NCI-H526 treated with DMSO at 0.1 percent for 48 hours (cell line): ENCODE results near the gene CACNB1.
"Not testable (repeated sequence)": the region's sequence is repeated elsewhere in the genome, so short reads cannot be mapped to it uniquely, and the experiment has no call there.

Experiments
- DNase-seq: peaks from one replicate; lab custom pipeline; 2025; lab: John Stamatoyannopoulos, UW

CACNB1 gene

GRCh38 chr17:39151150-39151942, 46.1 kb downstream of the CACNB1 start, which contains the start of gene PLXDC1:
PLXDC1 (minus strand) TSS chr17:39151637; CDS start chr17:39151437, 200 bp downstream.
- no peak for DNase-seq

- DNase-seq: no peak
Measured at GRCh38 chr17:39150795-39151149, 46.7 kb downstream of the CACNB1 start.

GRCh38 chr17:39150104-39150634, 47.3 kb downstream of the CACNB1 start:
- no peak for DNase-seq

GRCh38 chr17:39147221-39148185, 50.0 kb downstream of the CACNB1 start:
- DNase-seq: no peak

- DNase-seq: no peak
Measured at GRCh38 chr17:39146273-39146672, 51.2 kb downstream of the CACNB1 start.

- no peak for DNase-seq
Measured at GRCh38 chr17:39145143-39145542, 52.3 kb downstream of the CACNB1 start.

- no peak for DNase-seq
Measured at GRCh38 chr17:39144416-39144840, 53.0 kb downstream of the CACNB1 start.

- no peak for DNase-seq
Measured at GRCh38 chr17:39143552-39144093, 53.8 kb downstream of the CACNB1 start.

GRCh38 chr17:39141915-39142664, 55.4 kb downstream of the CACNB1 start:
- DNase-seq: no peak

GRCh38 chr17:39141294-39141693, 56.2 kb downstream of the CACNB1 start:
- no peak for DNase-seq

- DNase-seq: no peak
Measured at GRCh38 chr17:39139561-39139960, 57.9 kb downstream of the CACNB1 start.

GRCh38 chr17:39139161-39139511, 58.3 kb downstream of the CACNB1 start:
- no peak for DNase-seq

GRCh38 chr17:39138431-39139160, 58.9 kb downstream of the CACNB1 start:
- no peak for DNase-seq

- DNase-seq: no peak
Measured at GRCh38 chr17:39134878-39135277, 62.6 kb downstream of the CACNB1 start.

GRCh38 chr17:39132192-39132610, 65.3 kb downstream of the CACNB1 start:
- DNase-seq: no peak

GRCh38 chr17:39131616-39132015, 65.9 kb downstream of the CACNB1 start:
- no peak for DNase-seq

- no peak for DNase-seq
Measured at GRCh38 chr17:39130205-39130604, 67.3 kb downstream of the CACNB1 start.

- DNase-seq: not testable (repeated sequence)
Measured at GRCh38 chr17:39129544-39129943, 67.9 kb downstream of the CACNB1 start.

GRCh38 chr17:39126436-39126835, 71.0 kb downstream of the CACNB1 start:
- no peak for DNase-seq

GRCh38 chr17:39125143-39125875, 72.2 kb downstream of the CACNB1 start:
- no peak for DNase-seq
